Natural killer cell (primary cell): ENCODE measurements around the gene TNNI2. TPM values are rescaled to one million over a fixed set of nuclear protein-coding genes. Genes with fewer than 3 reads are reported as not detected.
A peak's percentile ranks its signal among the peaks of the same experiment; 100 is the strongest.

Source experiments
- ATAC-seq, 3 donors: fragments of 150-1000 bp in 2 of 3; fragments of 200-7000 bp in 1 of 3; cut with Tn5 transposase; 1 replicate in 1 of 3; 2 replicates in 2 of 3; pipeline ENCODE4 v1.10.0; 2021; ENCODE audit warnings: mild to moderate bottlenecking in 2 of 3, moderate library complexity in 2 of 3
- DNase-seq, 2 donors: peaks; one replicate each; pipeline versions ENCODE4 v3.0.0 to v3.0.0-alpha.2; 2013 to 2021; ENCODE audit warnings: mixed read lengths in 1 of 2
- H3K27ac ChIP-seq: one replicate; pipeline ENCODE4 v1.5.1; 2013; ENCODE audit warnings: mild to moderate bottlenecking, low read length
- H3K27me3 ChIP-seq: one replicate; pipeline ENCODE4 v1.6.1; 2013; ENCODE audit warnings: low read length; ENCODE audit not compliant: control insufficient read depth, insufficient read depth
- H3K36me3 ChIP-seq: one replicate; pipeline ENCODE4 v1.6.1; 2013; ENCODE audit warnings: low read length; ENCODE audit not compliant: control insufficient read depth, insufficient read depth
- H3K4me1 ChIP-seq: one replicate; pipeline ENCODE4 v1.6.1; 2013; ENCODE audit warnings: low read length; ENCODE audit not compliant: control insufficient read depth, insufficient read depth
- H3K4me3 ChIP-seq: one replicate; pipeline ENCODE4 v1.5.1; 2013; ENCODE audit warnings: low read length
- H3K9me3 ChIP-seq: one replicate; pipeline ENCODE4 v1.6.1; 2013; ENCODE audit warnings: low read length; ENCODE audit not compliant: control insufficient read depth, insufficient read depth
- H3K27ac Mint-ChIP-seq, 2 donors: one replicate each; pipeline ENCODE4 v1.8.0; 2022; ENCODE audit warnings: mild to moderate bottlenecking in 2 of 2, mixed read lengths in 2 of 2, moderate library complexity in 1 of 2
- H3K27me3 Mint-ChIP-seq, 2 donors: one replicate each; pipeline ENCODE4 v1.8.0; 2022; ENCODE audit warnings: low read depth in 2 of 2, mixed read lengths in 2 of 2
- H3K36me3 Mint-ChIP-seq: one replicate; pipeline ENCODE4 v1.8.0; 2022; ENCODE audit warnings: mixed read lengths
- H3K4me1 Mint-ChIP-seq, 2 donors: one replicate each; pipeline ENCODE4 v1.8.0; 2022; ENCODE audit warnings: mixed read lengths in 2 of 2
- H3K4me3 Mint-ChIP-seq: one replicate; pipeline ENCODE4 v1.8.0; 2022; ENCODE audit warnings: mild to moderate bottlenecking, moderate library complexity, mixed read lengths
- H3K9me3 Mint-ChIP-seq, 2 donors: one replicate each; pipeline ENCODE4 v1.8.0; 2022; ENCODE audit warnings: mixed read lengths in 2 of 2
- WGBS: methylation state at CpG from one replicate; pipeline ENCODE4 v1.1.7; 2013; ENCODE audit warnings: missing lambda C conversion rate; ENCODE audit not compliant: insufficient coverage; 5-methylcytosine and 5-hydroxymethylcytosine counted together
- intact Hi-C: fragments of 100-400 bp; cut with micrococcal nuclease; formaldehyde crosslinking; loops from one replicate; pipeline ENCODE4 v1.14.2; 2022
- total RNA-seq, 4 donors: library from RNA; stranded (reverse); fragments of 120-200 nt in 1 of 4; gene quantifications; one replicate each; pipeline versions ENCODE4 v1.2.3 to v1.2.4, GENCODE V29; 2013 to 2022
- TF ChIP-seq, protein P1 (sequence below): fragments of 200-600 bp; IDR thresholded peaks from one replicate; pipeline ENCODE4 v1.8.0; 2022; ENCODE audit warnings: antibody characterized with exemption

The TNNI2 gene
- total RNA-seq, 3 donors from 2014 or later (not counting 1 experiment from before 2014, with no cell fraction given), result 1.2 to 5.4 (median 3.6) TPM

DNA sequence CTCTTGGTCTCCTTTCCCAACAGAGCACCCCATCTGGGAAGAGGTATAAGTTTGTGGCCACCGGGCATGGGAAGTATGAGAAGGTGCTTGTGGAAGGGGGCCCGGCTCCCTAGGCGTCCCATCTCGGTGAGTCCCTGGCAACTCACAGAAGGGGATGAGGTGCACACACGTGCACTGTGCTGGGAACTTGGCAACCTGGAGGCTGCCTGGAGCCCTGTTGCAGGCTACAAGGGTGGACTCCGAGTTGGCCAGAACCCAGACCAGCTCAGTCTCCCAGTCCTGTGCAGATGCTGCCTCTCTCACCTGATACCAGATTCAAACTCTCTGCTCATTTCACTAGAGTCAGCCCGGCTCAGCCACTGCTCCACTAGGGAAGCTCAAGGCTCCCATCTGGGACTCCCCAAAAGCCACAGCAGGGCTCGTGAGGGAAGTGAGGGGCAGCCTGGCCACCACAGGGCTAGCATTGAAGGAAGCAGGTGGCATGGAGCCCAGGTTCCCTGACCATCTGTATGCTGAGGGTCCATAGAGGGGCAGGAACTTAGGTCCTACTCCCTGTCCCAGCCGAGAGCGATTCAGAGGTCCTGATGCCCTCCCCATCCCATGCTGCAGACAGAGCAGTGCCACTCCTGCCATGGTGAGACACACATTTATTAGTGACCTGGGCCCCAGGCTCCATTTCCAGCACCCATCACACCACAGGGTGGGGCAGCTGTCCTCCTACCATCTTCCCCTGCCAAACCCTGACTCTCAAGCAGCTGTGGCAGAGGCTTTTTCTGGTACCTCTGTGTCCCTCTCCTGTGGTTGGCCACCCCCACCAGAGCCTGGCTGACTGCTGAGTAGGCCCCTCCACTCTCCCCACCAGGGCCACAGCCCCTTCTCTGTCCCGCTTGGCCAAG lies 48.9 kb downstream of the TNNI2 start:
- Mint-ChIP-seq H3K27ac (peak overlapping the region in 1 of 2 donors; percentile 82), H3K36me3 (no peaks in the 10 kb centered on the region), H3K4me1 (peaks cover 20 to 61% of the 10 kb centered on the region in 2 donors), H3K9me3 (peaks cover 0 to 2% of the 10 kb centered on the region in 2 donors), H3K4me3 (peak overlapping the region; percentile 11), H3K27me3 (no peaks in the 10 kb centered on the region)
- H3K27ac ChIP-seq, result peak overlapping the region; percentile 7
- ATAC-seq, result no peak
- TF ChIP-seq, protein P1, sequence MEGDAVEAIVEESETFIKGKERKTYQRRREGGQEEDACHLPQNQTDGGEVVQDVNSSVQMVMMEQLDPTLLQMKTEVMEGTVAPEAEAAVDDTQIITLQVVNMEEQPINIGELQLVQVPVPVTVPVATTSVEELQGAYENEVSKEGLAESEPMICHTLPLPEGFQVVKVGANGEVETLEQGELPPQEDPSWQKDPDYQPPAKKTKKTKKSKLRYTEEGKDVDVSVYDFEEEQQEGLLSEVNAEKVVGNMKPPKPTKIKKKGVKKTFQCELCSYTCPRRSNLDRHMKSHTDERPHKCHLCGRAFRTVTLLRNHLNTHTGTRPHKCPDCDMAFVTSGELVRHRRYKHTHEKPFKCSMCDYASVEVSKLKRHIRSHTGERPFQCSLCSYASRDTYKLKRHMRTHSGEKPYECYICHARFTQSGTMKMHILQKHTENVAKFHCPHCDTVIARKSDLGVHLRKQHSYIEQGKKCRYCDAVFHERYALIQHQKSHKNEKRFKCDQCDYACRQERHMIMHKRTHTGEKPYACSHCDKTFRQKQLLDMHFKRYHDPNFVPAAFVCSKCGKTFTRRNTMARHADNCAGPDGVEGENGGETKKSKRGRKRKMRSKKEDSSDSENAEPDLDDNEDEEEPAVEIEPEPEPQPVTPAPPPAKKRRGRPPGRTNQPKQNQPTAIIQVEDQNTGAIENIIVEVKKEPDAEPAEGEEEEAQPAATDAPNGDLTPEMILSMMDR, result no peak
- H3K27me3 ChIP-seq, result no peaks in the 10 kb centered on the region
- H3K36me3 ChIP-seq, result peaks cover 51% of the 10 kb centered on the region
- no peaks in the 10 kb centered on the region for H3K9me3 ChIP-seq
- H3K4me1 ChIP-seq, result peaks cover 59% of the 10 kb centered on the region
- peak; percentile 26 to 32 for DNase-seq
- intact Hi-C loops, result loop anchor here (2.0 kb wide), 1 partner anchor 35 kb away; the partner anchor contains the start of gene LSP1
- no peak overlapping the region for H3K4me3 ChIP-seq
- WGBS, result 77% methylated on average over 11 of the region's 11 CpGs

DNA sequence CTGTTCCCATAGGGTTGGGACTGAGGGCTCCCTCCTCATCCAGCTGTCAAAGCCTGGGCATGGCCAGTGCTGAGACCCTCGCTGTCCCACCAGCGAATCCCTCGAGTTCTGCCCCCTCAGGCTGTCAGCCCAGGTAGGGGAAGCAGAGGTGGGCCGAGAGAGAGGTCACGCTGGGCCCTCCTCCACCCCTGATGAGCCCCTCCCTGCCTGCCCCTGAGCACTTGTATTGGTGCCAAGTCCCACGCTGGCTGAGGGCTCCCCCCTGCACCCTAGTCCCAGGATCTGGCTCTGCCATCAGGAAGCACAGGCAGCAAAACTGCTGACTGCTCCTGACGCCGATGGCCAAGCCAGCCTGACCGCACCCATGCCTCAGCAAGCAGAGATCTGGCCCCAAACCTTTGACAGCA lies 49.6 kb downstream of the TNNI2 start:
- peak overlapping the region; percentile 7 for H3K27ac ChIP-seq
- TF ChIP-seq, protein P1, result no peak
- peaks cover 46% of the 10 kb centered on the region for H3K36me3 ChIP-seq
- H3K9me3 ChIP-seq, result no peaks in the 10 kb centered on the region
- 23% methylated on average over 9 of the region's 9 CpGs for WGBS
- peaks cover 55% of the 10 kb centered on the region for H3K4me1 ChIP-seq
- no peaks in the 10 kb centered on the region for H3K27me3 Mint-ChIP-seq
- peaks cover 20 to 63% of the 10 kb centered on the region in 2 donors for H3K4me1 Mint-ChIP-seq
- no peaks in the 10 kb centered on the region for H3K27me3 ChIP-seq
- intact Hi-C loops, result loop anchor here (2.0 kb wide), 1 partner anchor 36 kb away; the partner anchor contains the start of gene LSP1
- peak overlapping the region in 1 of 2 donors; percentile 82 for H3K27ac Mint-ChIP-seq
- peaks cover 0 to 4% of the 10 kb centered on the region in 2 donors for H3K9me3 Mint-ChIP-seq
- H3K4me3 ChIP-seq, result no peak overlapping the region
- peak overlapping the region; percentile 77 for H3K4me3 Mint-ChIP-seq
- ATAC-seq (no peak), DNase-seq (peak in 1 of 2 donors; percentile 48)
- H3K36me3 Mint-ChIP-seq, result no peaks in the 10 kb centered on the region

DNA sequence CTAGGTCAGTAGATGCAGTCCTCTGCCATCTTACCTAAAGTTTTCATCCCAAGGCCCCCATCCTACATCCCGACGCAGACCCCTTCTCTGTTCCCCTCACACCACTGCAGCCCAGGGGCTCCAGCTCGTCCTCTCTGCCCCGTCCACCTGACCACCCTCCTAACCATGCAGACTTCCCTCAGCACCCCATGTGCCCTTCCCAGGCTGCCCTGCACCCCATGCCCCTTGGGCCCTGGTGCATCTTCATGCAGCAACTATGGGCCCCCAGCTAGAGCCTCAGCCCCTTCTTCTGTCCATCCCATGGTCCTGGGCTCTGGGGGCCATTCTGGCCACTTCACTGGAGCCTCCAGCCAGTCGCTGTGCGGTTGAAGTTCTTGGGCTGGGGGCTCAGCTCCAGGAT lies 50.0 kb downstream of the TNNI2 start:
- Histone ChIP-seq H3K36me3 (peaks cover 42% of the 10 kb centered on the region), H3K4me1 (peaks cover 55% of the 10 kb centered on the region), H3K27me3 (no peaks in the 10 kb centered on the region), H3K4me3 (no peak overlapping the region), H3K9me3 (no peaks in the 10 kb centered on the region), H3K27ac (peak overlapping the region; percentile 7)
- 22% methylated on average over 6 of the region's 6 CpGs for WGBS
- peak overlapping the region; percentile 77 for H3K4me3 Mint-ChIP-seq
- peaks cover 20 to 68% of the 10 kb centered on the region in 2 donors for H3K4me1 Mint-ChIP-seq
- peak overlapping the region in 1 of 2 donors; percentile 82 for H3K27ac Mint-ChIP-seq
- H3K27me3 Mint-ChIP-seq, result no peaks in the 10 kb centered on the region
- H3K36me3 Mint-ChIP-seq, result no peaks in the 10 kb centered on the region
- intact Hi-C loops, result loop anchor here (2.0 kb wide), 1 partner anchor 36 kb away; the partner anchor contains the start of gene LSP1
- ATAC-seq (peak; percentile 2 to 14 (median 2)), DNase-seq (no peak)
- peaks cover 0 to 8% of the 10 kb centered on the region in 2 donors for H3K9me3 Mint-ChIP-seq
- TF ChIP-seq, protein P1, result no peak
